Fibroblast of lung (primary cell): ENCODE results near the gene MRPS25. TPM values are rescaled to one million over a fixed set of nuclear protein-coding genes. Genes with fewer than 3 reads are reported as not detected.

Experiments
- DNase-seq, 2 donors: peaks; one replicate each; pipeline versions ENCODE4 v3.0.0 to v3.0.0-alpha.2; 2010; ENCODE audit warnings: low read depth in 2 of 2
- H2AFZ ChIP-seq: 2 replicates; pipeline ENCODE4 v1.5.1; 2012; ENCODE audit warnings: low read length, control low read depth, inconsistent platforms
- H3K27ac ChIP-seq: 2 replicates; pipeline ENCODE4 v1.5.1; 2011; ENCODE audit warnings: low read length, control low read depth; ENCODE audit not compliant: insufficient read depth
- H3K27me3 ChIP-seq: 2 replicates; pipeline ENCODE4 v1.5.1; 2011; ENCODE audit warnings: mild to moderate bottlenecking, low read length; ENCODE audit not compliant: control insufficient read depth, insufficient read depth
- H3K36me3 ChIP-seq: 2 replicates; pipeline ENCODE4 v1.5.1; 2011; ENCODE audit warnings: low read length; ENCODE audit not compliant: control insufficient read depth, insufficient read depth
- H3K4me1 ChIP-seq: 2 replicates; pipeline ENCODE4 v1.5.1; 2011; ENCODE audit warnings: low read length; ENCODE audit not compliant: control insufficient read depth, insufficient read depth; ENCODE audit errors: extremely low read depth
- H3K4me2 ChIP-seq: 2 replicates; pipeline ENCODE4 v1.5.1; 2011; ENCODE audit warnings: low read length, control low read depth; ENCODE audit not compliant: insufficient read depth; ENCODE audit errors: extremely low read depth
- H3K4me3 ChIP-seq, 4 experiments: fragments of 200-600 bp in 1 of 4; sonication (generic) in 1 of 4; replicated peaks in 1 of 4; 2 replicates each; pipeline ENCODE4 v1.5.1; 2011 to 2016; ENCODE audit warnings: low read length in 4 of 4, low read depth in 3 of 4, mild to moderate bottlenecking in 3 of 4, control low read depth in 2 of 4, inconsistent platforms in 1 of 4, mixed read lengths in 1 of 4; ENCODE audit not compliant: insufficient read depth in 1 of 4; ENCODE audit errors: control extremely low read depth in 1 of 4
- H3K79me2 ChIP-seq: 2 replicates; pipeline ENCODE4 v1.5.1; 2012; ENCODE audit warnings: mild to moderate bottlenecking, low read length, inconsistent platforms; ENCODE audit not compliant: control insufficient read depth, insufficient read depth
- H3K9ac ChIP-seq: 2 replicates; pipeline ENCODE4 v1.5.1; 2011; ENCODE audit warnings: mild to moderate bottlenecking, low read length, control low read depth; ENCODE audit not compliant: insufficient read depth
- H3K9me3 ChIP-seq: 2 replicates; pipeline ENCODE4 v1.5.1; 2012; ENCODE audit warnings: low read depth, low read length; ENCODE audit not compliant: control insufficient read depth, insufficient read depth
- H4K20me1 ChIP-seq: 2 replicates; pipeline ENCODE4 v1.5.1; 2011; ENCODE audit warnings: low read length; ENCODE audit not compliant: control insufficient read depth, insufficient read depth; ENCODE audit errors: extremely low read depth
- CTCF ChIP-seq, 2 donors: IDR thresholded peaks in 1 of 2; conservative IDR thresholded peaks in 1 of 2; 1 replicate in 1 of 2; 2 replicates in 1 of 2; pipeline ENCODE4 v1.5.1; 2011 to 2012; ENCODE audit warnings: low read length in 2 of 2, control low read depth in 1 of 2, inconsistent platforms in 1 of 2, low read depth in 1 of 2, mild to moderate bottlenecking in 1 of 2
- EZH2 ChIP-seq: IDR thresholded peaks from 2 replicates; pipeline ENCODE4 v1.5.1; 2012; ENCODE audit warnings: low read length, control low read depth, mild to moderate bottlenecking; ENCODE audit errors: missing control alignments
- polyA plus RNA-seq, 2 donors: library from polyadenylated mRNA; depleted of rRNA in 1 of 2; stranded (reverse) in 1 of 2; unstranded in 1 of 2; fragments of >200 nt; gene quantifications; 2 replicates each; pipeline ENCODE4 v1.2.1, GENCODE V29; 2011 to 2012; ENCODE audit warnings: missing spikeins in 1 of 2
- total RNA-seq: library from RNA; depleted of rRNA; stranded (reverse); fragments of >200 nt; gene quantifications from 2 replicates; pipeline ENCODE4 v1.2.1, GENCODE V29; 2014

The MRPS25 gene
- total and polyA plus RNA-seq, 2 donors (not counting 1 experiment from before 2014, with no cell fraction given) = 16.5 to 17.4 TPM

GRCh38 chr3:15112011-15112410, 46.9 kb upstream of the MRPS25 start:
- H3K27me3 ChIP-seq = peaks cover 2% of the 10 kb centered on the region
- H3K4me2 ChIP-seq = no peak overlapping the region
- H3K79me2 ChIP-seq = no peaks in the 10 kb centered on the region
- no peak overlapping the region for H3K27ac ChIP-seq
- no peaks in the 10 kb centered on the region for H3K36me3 ChIP-seq
- no peak for DNase-seq
- no peak overlapping the region for H2AFZ ChIP-seq
- H3K9ac ChIP-seq = no peak overlapping the region
- TF ChIP-seq CTCF (conservative IDR thresholded peaks at IDR 0.05 in 1 of 2, IDR thresholded peaks at IDR 0.05 in 1 of 2; ENCODE audit: low read depth in 1 of 2, low read length in 2 of 2) = no peak
- H3K4me1 ChIP-seq = no peaks in the 10 kb centered on the region
- H3K4me3 ChIP-seq = no peak overlapping the region
- H3K9me3 ChIP-seq = no peaks in the 10 kb centered on the region
- H4K20me1 ChIP-seq = no peaks in the 10 kb centered on the region

GRCh38 chr3:15110206-15110605, 45.1 kb upstream of the MRPS25 start:
- Histone ChIP-seq H3K4me2 (no peak overlapping the region), H3K9me3 (no peaks in the 10 kb centered on the region), H3K9ac (no peak overlapping the region), H3K4me3 (no peak overlapping the region), H3K36me3 (no peaks in the 10 kb centered on the region), H3K27me3 (peaks cover 5% of the 10 kb centered on the region), H3K79me2 (no peaks in the 10 kb centered on the region), H3K4me1 (no peaks in the 10 kb centered on the region), H4K20me1 (no peaks in the 10 kb centered on the region), H2AFZ (no peak overlapping the region), H3K27ac (no peak overlapping the region)
- no peak for TF ChIP-seq EZH2
- TF ChIP-seq CTCF (conservative IDR thresholded peaks at IDR 0.05 in 1 of 2, IDR thresholded peaks at IDR 0.05 in 1 of 2; ENCODE audit: low read depth in 1 of 2, low read length in 2 of 2) = no peak
- DNase-seq = no peak

- peaks cover 3% of the 10 kb centered on the region for H3K27me3 ChIP-seq
- no peak overlapping the region for H3K4me2 ChIP-seq
- H3K4me1 ChIP-seq = no peaks in the 10 kb centered on the region
- TF ChIP-seq CTCF (conservative IDR thresholded peaks at IDR 0.05 in 1 of 2, IDR thresholded peaks at IDR 0.05 in 1 of 2; ENCODE audit: low read depth in 1 of 2, low read length in 2 of 2) = no peak
- TF ChIP-seq EZH2 = no peak
- H2AFZ ChIP-seq = no peak overlapping the region
- no peaks in the 10 kb centered on the region for H4K20me1 ChIP-seq
- no peak overlapping the region for H3K9ac ChIP-seq
- no peaks in the 10 kb centered on the region for H3K79me2 ChIP-seq
- H3K9me3 ChIP-seq = no peaks in the 10 kb centered on the region
- H3K36me3 ChIP-seq = no peaks in the 10 kb centered on the region
- no peak overlapping the region for H3K4me3 ChIP-seq
- H3K27ac ChIP-seq = no peak overlapping the region
- no peak for DNase-seq
These were observed 43.8 kb upstream of the MRPS25 start for GRCh38 chr3:15108869-15109268.
